Measurements from ENCODE around the gene SNX20.

SNX20 gene

DNA sequence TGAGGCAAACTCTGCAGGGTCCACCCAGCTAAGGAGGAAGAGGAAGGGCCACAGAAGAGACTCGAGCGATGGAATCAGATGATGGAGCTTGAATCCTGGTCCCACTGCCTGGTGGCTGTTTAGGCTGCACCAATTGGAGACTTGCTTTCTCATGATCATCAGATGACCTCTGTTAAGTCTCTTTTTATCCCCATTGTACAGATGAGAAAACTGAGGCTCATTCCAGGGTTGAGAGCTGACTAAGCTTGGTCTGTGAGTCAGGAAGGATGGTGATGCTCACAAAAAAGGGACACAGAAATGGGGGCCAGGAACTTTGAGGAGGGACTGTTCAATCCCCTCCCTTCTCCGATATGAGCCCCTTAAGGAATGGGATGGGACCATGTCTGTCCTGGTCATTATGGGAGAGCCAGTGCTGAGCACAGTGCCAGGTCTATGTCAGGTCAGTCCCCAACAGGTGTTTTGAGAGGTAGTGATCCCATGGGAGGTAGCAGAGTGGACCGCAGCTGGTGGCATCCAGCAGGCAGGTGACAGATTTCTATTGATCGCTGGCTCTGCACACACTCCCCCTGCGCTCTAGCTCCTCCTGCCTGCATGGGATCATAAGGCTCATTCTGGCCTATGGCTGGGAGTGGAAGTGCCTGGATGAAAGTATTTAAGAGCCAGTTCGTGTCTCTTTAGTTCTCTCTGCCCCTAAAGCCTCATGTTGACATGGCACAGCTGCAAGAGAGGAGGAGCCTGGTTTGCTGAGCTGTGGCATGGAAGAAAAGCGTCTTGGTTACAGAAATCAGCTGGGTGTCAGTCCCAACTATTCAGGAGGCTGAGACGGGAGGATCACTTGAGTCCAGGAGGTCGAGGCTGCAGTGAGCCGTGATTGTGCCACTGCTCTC lies 27.2 kb downstream of the SNX20 start:
- DNase-seq: no peak

DNA sequence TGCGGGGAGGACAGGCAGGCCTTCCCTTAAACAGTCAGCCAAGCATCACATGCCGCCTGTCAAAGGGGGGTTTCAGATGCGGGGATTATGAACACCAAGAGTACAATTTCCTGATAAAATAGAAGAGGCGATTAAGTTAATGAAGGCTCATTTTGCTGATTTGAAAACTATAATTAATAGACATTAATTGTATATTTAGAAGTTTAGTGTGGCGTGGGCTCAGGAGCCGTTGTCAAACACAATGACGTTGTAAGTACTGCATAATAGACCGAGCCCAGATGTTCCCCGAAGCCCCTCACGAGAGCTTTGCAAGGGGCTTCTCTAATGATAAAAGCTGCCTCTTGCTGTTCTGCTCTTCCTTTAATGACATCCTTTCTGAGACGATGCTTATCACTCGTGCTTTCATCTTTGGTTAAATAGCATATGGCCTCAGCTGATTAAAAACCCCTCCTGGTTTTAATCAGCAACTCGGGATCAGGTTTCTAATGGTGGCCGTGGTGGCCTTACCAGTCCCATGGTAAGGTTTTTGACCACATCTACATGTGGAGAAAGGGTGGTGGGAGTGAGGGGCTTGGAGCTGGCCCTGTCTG lies 28.2 kb downstream of the SNX20 start:
- no peak for DNase-seq

DNA sequence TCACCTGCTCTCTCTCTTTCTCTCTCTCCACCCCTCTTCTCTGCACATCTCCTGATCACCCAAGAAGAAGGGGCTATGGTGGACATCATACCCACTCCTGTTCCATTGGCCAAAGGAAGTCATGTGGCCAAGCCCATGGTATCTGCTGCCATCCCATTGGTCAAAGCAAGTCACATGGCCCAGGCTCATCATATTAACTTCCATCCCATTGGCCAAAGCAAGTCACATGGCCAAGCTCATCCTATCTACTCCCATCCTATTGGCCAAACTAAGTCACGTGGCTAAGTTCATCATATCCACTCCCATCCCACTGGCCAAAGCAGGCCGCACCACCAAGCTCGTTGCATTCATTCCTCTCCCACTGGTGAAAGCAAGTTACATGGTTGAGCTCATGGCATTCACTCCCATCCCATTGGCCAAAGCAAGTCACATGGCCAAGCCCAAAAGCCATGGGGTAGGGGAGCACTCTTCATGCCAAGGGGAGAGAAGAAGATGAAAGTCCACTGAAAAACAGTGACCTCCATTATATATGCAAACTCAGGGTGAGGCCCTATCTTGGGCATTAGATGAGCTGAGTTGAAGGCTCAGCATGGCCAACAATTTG lies 29.2 kb downstream of the SNX20 start:
- DNase-seq: no peak

DNA sequence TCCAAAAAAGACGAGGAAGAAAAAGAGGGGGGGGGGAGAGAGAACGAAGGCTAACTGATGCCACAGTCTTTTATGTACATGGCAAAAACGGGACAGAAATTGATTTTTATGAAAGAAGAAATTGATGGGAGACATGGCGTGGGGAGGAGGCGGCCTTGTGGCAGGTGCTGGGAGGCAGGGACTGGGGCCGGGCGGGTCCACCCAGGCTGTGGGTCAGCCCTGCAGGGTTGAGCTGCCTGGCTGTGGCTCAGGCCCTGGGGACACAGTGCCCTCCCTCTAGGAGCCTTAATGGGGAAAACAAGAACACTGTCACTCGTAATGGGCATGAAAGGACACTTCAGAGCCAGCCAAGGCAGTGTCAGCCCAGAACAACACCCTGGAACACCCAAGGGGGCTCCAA lies 34.8 kb downstream of the SNX20 start:
- no peak for DNase-seq

DNA sequence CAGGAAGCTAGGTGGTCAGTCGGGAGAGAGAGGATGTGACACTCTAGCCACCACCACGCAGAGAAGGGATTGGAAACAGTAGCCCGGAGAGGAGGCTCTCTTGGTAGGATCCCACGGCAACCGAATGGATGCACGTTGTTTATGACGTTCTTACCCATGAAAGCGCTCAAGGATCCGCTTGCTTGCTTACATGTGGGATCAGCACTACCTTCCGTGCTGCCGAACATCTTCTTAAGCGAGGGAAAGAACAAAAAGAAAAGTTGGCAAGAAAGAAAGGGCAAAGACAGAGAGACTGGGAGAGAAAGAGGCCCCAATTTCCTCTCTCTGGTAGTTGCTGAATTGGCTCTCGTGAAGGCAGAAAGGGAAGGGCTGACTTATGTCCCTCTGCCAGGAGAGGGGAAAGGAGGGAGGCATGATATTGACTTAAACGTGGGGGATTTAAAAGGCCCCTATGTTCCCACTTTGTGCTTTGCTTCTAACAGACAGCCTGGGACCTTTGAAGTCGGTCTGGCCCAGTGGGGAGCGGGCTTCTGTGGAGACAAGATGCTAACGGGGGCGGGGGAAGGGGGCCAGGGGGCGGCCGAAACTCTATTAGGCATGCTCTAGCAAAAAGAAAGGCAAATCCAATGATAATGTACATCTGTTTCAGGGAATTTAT lies 35.4 kb downstream of the SNX20 start:
- DNase-seq: no peak

DNA sequence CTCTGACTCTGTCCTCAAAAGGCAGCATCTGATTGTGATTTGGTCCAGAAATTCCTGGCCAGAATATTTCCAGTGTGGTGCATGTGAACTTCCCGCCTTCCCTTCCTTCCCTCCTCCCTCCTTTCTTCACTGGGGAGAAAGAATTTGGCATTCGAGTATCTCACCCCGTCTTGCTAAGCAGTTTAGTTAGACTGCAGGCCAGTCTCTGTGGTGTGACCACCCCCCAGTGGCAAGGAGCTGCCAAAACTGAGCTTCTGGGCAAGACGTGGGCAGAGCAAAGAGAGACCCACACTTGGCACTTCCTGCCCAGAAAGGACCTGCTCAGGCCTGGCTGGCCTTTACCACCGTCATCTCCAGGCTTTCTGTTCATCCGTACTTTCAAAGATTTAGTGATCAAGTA lies 36.4 kb downstream of the SNX20 start:
- DNase-seq: no peak

DNA sequence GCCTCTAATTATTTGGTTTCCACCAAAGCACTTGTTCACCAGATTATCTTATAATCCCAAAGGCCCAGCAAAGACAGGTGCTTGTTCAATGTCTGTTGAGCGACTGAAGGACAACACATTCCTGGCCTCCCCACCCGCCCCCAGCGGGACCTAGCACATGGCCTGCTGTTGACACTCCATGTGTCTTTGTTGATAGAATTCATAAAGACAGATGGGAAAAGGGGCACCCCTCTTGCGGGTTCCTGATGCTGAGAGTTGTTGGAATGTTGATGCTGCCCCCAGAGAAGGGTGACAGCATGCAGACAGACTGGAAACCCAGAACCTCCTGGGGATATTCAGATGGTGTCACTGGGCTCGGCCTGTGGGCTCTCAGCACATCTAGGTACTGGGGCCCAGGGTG lies 36.9 kb downstream of the SNX20 start:
- DNase-seq: no peak

DNA sequence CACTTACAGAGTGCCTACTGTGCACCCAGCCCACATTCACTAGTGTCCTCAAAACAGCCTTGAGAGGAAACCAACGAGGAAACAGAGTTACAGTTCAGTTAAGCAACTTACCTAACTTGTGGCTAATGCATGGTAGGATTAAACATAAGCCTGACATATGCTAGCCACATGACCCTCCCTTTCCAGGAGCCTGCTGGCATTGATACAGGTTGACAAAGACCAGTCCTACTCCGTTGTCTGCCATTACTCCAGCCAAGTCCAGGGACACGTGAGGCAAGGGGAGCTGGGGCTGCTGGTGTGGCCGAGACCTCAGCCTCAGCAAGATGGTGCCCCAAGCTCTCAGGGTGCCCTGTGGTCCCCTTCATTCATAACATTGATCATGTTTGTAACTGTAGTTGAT lies 37.9 kb downstream of the SNX20 start:
- no peak for DNase-seq

DNA sequence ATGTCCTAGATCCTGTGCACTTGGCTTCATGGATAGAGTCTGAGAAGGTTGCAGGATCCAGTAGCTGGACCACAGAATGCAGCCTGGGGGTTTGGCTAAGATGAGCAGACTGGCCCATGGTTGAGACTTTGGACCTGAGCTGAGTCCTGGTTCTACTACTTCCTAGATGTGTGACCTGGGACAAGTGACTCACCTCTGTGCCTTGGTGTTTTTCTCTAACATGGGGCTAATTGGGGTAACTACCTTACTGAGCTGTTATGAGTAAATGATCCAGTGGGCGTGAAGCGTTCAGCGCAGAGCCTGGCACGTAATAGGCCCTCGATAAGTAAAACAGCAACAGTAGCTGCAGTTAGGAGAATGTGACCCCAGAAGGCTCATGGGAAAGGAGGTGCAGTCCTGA lies 38.8 kb downstream of the SNX20 start:
- DNase-seq: no peak

DNA sequence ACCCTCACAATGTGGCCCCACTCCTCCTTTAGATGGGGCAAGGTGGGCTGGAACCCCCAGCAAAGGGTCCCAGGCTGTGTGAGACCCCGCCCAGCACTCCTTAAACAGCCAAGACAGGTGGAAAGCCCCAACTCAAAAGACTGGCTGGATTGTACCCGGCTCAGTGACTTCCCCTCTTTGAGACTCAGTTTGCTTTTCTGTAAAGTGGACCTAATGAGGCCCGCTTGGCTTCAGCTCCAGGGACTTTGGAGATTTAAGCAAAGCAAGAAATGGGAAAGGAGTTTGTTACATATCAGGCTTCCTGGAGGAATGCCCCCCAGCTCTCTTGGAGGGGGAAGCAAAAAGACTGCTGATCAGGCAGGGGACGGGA lies 39.3 kb downstream of the SNX20 start:
- DNase-seq: no peak

DNA sequence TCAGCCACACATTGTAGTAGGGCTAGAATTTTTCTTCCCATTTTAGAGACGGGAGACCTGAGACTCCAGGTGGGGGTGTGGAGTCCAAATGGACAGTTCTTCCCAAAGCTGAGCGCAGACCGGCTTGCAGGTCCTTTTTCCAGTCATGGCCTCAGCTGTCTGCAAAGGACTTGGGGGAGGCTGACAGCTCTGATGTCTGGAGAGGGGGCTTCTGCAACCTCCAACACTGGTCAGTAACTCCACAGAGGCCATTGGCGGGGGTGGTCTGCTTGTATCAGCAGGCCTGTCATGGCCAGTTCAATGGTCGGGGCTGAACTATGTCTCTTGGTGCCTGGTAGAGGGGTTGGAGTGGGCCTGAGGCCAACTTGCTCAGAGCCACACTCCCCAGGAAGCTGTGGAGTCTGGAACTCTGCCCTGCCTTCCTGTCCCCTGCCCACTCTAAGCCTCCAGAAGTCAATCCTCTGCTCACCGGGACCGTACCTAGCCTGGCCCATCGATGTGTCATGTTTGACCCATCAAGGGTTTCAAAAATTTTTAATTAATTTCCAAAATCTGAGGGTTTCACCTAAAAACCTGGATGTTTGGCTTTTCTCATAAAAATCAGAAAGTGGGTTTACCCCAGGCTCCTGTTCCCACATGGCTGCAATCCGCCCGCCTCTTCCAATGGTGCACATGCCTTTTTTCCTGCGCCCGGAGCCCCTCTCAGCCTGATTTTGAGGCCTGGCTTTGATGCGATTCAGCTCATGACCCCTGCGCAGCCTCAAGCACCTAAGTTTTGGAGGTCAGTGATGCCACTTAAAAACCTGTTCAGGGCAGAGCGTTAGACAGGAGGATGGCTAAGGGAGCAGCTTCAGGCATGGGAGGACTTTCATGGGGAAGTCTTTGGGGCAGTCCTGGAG lies 39.9 kb downstream of the SNX20 start:
- DNase-seq: no peak

DNA sequence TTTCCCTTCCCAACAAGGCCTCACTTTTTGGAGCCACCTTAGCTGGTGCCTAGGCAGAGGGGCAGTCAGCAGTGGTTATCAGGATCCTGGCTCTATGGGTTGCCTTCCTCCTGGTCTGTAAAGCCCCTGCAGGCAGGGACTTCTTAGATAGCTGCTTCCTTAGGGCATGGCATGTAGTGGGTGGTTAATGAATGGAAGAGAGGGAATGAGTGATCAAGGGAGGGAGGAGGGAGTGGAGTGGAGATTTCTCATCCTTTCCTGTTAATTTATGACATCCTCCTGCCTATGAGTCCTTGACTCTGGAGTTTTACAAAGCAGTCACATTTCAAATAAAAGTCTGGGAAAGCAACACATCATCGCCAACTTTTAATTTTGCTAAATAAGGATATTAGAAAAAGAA lies 40.7 kb downstream of the SNX20 start:
- no peak for DNase-seq

DNA sequence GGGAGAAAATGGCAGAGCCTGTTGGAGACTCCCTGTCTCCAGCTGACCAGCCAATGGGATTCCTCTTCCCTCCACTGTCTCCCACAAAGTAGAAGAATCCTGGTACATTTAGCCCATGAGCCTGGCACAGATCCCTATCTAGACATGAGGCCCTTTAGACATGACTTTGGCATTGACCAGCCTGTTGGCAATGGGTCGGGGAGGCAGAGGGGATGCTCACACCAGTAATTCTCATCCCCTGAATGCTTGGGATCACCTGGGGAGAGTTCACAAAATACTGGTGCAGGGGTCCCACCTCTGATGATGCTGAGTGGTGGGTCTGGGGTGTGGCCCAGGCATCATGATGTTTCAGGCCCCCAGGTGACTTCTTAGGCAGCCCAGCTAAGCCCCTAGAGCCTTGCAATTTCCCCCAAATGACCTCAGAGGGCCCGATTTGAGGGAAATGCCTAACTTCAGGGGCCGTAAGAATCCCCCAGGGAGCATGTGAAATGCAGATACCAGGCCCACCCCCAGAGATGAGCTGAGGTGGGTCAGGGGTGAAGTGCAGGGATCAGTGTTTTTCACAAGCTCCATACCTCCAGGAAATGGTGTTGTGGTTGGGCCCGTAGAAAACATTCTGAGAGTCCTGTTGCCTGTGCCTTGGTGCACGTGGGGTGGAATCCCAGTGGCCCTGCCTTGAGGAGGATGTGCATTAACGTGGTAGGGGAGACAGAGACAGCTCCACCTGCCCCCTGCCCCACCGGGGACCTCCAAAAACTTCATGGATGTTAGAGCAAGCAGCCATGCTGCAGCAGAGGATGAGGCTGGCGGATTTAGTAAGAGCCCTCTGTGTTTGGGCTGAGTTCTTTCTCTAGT lies 42.1 kb downstream of the SNX20 start:
- no peak for DNase-seq

DNA sequence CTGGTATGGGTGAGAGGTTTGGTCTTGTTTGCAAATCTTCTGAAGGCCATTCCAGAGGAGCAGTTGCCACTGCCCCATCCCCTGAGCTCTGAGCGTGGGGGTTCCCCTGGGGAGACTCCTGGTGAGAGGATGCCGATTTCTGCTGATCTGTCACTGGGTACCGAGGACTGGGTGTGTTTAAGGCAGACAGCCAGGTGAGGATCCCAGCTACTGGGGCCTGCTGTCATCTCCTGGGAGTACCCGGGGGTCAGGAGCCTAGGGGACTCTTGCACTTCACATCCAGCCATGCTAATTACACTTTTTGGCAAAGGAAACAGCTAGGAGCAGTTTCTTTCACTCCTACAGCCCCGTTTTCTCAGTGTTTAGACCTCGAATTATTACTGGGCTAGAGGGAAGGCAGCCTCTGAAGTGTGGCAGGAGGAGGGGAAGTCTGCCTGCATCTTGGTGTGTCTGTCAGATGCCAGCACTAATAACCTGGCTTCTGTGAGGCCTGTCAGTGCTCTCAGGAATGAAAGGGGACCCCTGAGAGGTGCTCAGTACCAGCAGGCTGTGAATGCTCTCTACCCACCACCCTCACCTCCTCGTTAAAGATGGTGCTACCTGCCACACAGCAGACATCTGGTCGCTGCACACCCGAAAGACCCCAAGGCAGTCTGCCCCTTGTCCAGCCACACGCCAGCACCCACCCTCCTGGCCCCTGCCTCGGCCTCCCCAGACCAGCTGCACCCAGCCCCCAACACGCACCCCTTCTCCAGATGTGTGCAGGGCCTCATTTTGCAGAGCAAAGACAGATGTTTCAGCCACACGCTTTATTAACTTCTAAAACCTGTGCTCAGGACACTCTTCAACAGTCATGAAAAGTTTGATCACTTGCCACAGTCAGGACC lies 43.2 kb downstream of the SNX20 start:
- DNase-seq: no peak

DNA sequence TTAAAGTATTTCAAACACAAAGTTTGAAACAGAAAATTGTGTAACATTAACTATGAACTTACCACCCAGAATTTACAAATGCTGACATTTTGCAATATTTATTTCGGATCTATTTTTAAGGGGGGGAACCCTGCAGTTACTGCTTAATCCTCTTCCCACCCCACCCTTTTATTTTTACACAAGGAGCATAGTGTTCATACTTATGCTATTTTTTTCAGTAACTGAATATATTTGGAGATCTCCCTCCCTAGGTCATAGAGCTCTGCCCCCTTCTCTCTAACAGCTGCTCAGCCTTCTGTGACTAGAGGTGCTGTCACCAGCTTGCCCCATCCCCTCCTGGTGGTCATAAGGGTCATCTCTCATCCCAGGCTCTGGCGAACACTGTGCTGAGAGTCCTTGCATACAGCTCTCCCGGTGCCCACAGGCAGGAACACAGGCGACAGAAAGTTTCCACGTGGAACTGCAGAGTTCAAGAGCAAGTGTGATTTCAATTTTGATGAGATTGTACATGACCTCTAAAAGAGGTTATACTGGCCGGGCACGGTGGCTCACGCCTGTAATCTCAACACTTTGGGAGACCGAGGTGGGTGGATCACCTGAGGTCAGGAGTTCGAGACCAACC lies 44.2 kb downstream of the SNX20 start:
- no peak for DNase-seq

DNA sequence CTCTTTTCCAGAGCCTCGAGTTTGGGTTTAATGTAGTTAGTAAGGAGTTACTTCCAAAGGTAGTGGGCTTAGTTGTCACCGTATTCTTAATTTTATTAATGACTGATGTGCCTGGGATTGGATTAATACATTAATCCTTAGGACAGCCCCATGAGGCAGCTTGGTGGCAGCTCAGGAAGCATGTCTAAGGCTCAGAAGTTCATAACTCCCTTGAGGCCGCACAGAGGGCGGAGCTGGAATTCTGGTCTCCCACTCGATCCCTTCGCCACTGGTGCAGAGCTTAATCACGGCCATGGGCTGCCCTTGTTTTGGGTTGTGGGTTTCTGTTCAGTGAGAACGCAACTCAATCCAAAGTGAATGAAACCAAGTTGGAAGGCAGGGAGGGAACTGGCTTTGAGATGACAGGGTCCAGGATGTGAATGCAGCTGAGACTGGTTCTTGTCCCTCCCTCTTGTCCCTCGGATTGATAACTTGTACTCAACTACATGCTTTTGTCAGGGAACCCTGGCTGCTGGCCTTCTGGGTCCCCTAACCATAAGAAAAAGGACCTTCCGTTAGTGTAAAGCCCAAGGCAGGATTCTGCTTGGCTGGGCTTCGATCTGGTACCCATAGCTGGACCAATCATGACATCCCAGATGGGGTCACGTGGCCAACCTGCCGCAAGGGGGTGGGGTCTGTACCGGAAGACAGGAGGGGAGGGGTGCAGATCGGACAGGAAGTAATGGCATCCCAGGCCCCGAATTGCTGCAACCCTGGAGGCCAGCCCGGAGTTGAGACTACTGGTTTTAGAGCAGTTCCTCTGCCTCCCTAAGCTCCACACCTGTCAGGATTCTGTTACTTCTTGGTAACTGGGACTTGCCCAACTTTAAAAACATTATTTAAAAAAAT lies 45.4 kb downstream of the SNX20 start:
- no peak for DNase-seq

DNA sequence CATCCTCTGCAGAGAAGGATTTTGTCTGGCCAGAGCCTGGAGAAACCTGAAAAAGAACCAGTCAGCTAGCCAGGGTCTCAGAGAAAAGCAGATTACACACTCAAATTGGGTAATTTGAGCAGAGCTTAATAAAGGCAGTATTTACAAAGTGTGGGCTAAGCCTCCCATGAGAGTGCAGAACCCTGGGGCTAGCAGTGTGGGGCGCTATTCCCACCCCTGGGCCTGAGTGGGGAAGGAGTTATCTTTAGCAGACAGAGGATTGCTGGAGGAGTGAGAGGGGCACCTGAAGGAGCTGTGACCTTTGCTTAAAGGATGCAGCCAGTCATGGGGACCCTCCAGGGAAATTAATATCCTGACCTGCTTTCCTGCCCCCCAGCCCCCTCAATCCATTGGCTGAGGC lies 46.2 kb downstream of the SNX20 start:
- DNase-seq: no peak

DNA sequence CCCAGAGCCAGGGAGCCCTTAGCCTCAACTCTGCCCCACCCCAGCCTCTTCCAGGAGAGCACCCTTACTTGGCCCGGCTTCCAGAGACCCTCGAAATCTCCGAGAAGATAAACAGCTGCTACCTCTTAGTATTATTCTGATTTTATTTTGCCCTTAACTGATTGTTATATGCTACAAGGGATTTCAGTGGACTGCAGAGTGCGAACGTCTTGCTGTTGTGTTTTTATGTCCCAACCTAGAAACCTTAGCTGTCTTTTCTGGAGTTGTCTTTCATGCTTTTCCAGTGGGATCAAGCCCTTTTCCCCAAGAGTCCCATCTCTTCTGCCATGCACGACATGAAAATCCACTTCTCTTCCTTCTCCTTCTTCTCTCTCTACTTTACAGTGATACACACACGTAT lies 47.0 kb downstream of the SNX20 start:
- no peak for DNase-seq
